HEK293 (cell line): ENCODE results near the gene GNB5.

Experiments
- CTCF ChIA-PET: fragments of 350-600 bp; formaldehyde crosslinking; extraction: SDS; loops from one replicate; lab custom pipeline; 2021; ENCODE audit warnings: antibody characterized with exemption; lab: Yijun Ruan, JAX
- POLR2A ChIA-PET: fragments of 300-600 bp; formaldehyde crosslinking; extraction: SDS; loops from one replicate; lab custom pipeline; 2020; ENCODE audit warnings: antibody characterized with exemption, inconsistent platforms; lab: Yijun Ruan, JAX
- H3K27ac ChIP-seq: fragments of 200-500 bp; sonication (Bioruptor generic); 2 replicates; pipeline ENCODE4 v1.5.1; 2014; ENCODE audit warnings: low read depth, low read length, control low read depth, inconsistent platforms; ENCODE audit errors: extremely low read depth
- H3K36me3 ChIP-seq, 2 experiments: fragments of 200-500 bp in 1 of 2; sonication (Bioruptor generic) in 1 of 2; 1 replicate in 1 of 2; 2 replicates in 1 of 2; pipeline ENCODE4 v1.5.1; 2014 to 2017; ENCODE audit warnings: inconsistent platforms in 2 of 2, low read length in 2 of 2; ENCODE audit not compliant: control insufficient read depth in 2 of 2, insufficient read depth in 1 of 2
- H3K4me1 ChIP-seq: fragments of 200-500 bp; sonication (Bioruptor generic); 2 replicates; pipeline ENCODE4 v1.5.1; 2014; ENCODE audit warnings: mild to moderate bottlenecking, low read length, inconsistent platforms; ENCODE audit not compliant: control insufficient read depth, insufficient read depth
- H3K4me3 ChIP-seq: 2 replicates; pipeline ENCODE4 v1.5.1; 2011; ENCODE audit warnings: low read depth, mild to moderate bottlenecking, control low read depth, low read length, moderate library complexity
- H3K9me3 ChIP-seq: fragments of 200-500 bp; sonication (Bioruptor generic); 2 replicates; pipeline ENCODE4 v1.5.1; 2014; ENCODE audit warnings: low read depth, low read length, inconsistent platforms; ENCODE audit not compliant: control insufficient read depth, insufficient read depth
- HOXA7 ChIP-seq: sonication (generic); formaldehyde crosslinking; IDR thresholded peaks from 2 replicates; pipeline ENCODE4 v1.8.1; 2022; ENCODE audit warnings: missing genetic modification reagents, borderline replicate concordance
- MYNN ChIP-seq: fragments of 450-650 bp; formaldehyde crosslinking; IDR thresholded peaks from 2 replicates; pipeline ENCODE4 v1.5.1; 2016; ENCODE audit warnings: missing biosample characterization, missing genetic modification characterization, borderline replicate concordance
- RBAK ChIP-seq: fragments of 450-650 bp; formaldehyde crosslinking; IDR thresholded peaks from 2 replicates; pipeline ENCODE4 v1.5.1; 2016; ENCODE audit warnings: missing biosample characterization, missing genetic modification characterization
- ZBTB21 ChIP-seq: fragments of 450-650 bp; formaldehyde crosslinking; IDR thresholded peaks from 2 replicates; pipeline ENCODE4 v1.5.1; 2017; ENCODE audit warnings: missing biosample characterization, missing genetic modification characterization
- ZBTB44 ChIP-seq: fragments of 450-650 bp; IDR thresholded peaks from 2 replicates; pipeline ENCODE4 v1.5.1; 2018; ENCODE audit warnings: missing biosample characterization, mild to moderate bottlenecking, missing genetic modification characterization
- ZNF10 ChIP-seq: fragments of 450-650 bp; formaldehyde crosslinking; IDR thresholded peaks from 2 replicates; pipeline ENCODE4 v1.5.1; 2017; ENCODE audit warnings: missing biosample characterization, missing genetic modification characterization
- ZNF2 ChIP-seq: fragments of 450-650 bp; formaldehyde crosslinking; IDR thresholded peaks from 2 replicates; pipeline ENCODE4 v1.5.1; 2016; ENCODE audit warnings: missing biosample characterization, missing genetic modification characterization
- ZNF214 ChIP-seq: fragments of 450-650 bp; formaldehyde crosslinking; IDR thresholded peaks from 2 replicates; pipeline ENCODE4 v1.5.1; 2017; ENCODE audit warnings: missing biosample characterization, mild to moderate bottlenecking, missing genetic modification characterization, borderline replicate concordance
- ZNF394 ChIP-seq: fragments of 450-650 bp; formaldehyde crosslinking; IDR thresholded peaks from 2 replicates; pipeline ENCODE4 v1.5.1; 2016; ENCODE audit warnings: missing biosample characterization, missing genetic modification characterization, mild to moderate bottlenecking, moderate library complexity, borderline replicate concordance
- ZNF426 ChIP-seq: fragments of 450-650 bp; formaldehyde crosslinking; IDR thresholded peaks from 2 replicates; pipeline ENCODE4 v1.5.1; 2017; ENCODE audit warnings: missing biosample characterization, missing genetic modification characterization, mild to moderate bottlenecking, inconsistent platforms, moderate library complexity
- ZNF514 ChIP-seq: fragments of 450-650 bp; formaldehyde crosslinking; IDR thresholded peaks from 2 replicates; pipeline ENCODE4 v1.5.1; 2016; ENCODE audit warnings: missing biosample characterization, missing genetic modification characterization
- ZNF529 ChIP-seq: fragments of 450-650 bp; formaldehyde crosslinking; IDR thresholded peaks from 2 replicates; pipeline ENCODE4 v1.5.1; 2017; ENCODE audit warnings: missing genetic modification characterization, missing biosample characterization; ENCODE audit not compliant: insufficient replicate concordance
- ZNF558 ChIP-seq: fragments of 450-650 bp; formaldehyde crosslinking; IDR thresholded peaks from 2 replicates; pipeline ENCODE4 v1.5.1; 2016; ENCODE audit warnings: missing biosample characterization, missing genetic modification characterization
- ZNF639 ChIP-seq: fragments of 450-650 bp; formaldehyde crosslinking; IDR thresholded peaks from 2 replicates; pipeline ENCODE4 v1.5.1; 2016; ENCODE audit warnings: missing biosample characterization, missing genetic modification characterization
- ZNF660 ChIP-seq: fragments of 450-650 bp; IDR thresholded peaks from 2 replicates; pipeline ENCODE4 v1.5.1; 2018; ENCODE audit warnings: missing biosample characterization, mild to moderate bottlenecking, missing genetic modification characterization
- ZNF664 ChIP-seq: fragments of 450-650 bp; formaldehyde crosslinking; IDR thresholded peaks from 2 replicates; pipeline ENCODE4 v1.5.1; 2016; ENCODE audit warnings: missing biosample characterization, missing genetic modification characterization
- ZXDB ChIP-seq: fragments of 450-650 bp; formaldehyde crosslinking; IDR thresholded peaks from 2 replicates; pipeline ENCODE4 v1.5.1; 2016; ENCODE audit warnings: missing biosample characterization, missing genetic modification characterization
- TF ChIP-seq, protein P1 (sequence below): fragments of 450-650 bp; formaldehyde crosslinking; IDR thresholded peaks from 2 replicates; pipeline ENCODE4 v1.5.1; 2016; ENCODE audit warnings: missing biosample characterization, missing genetic modification characterization
- TF ChIP-seq, protein P2 (sequence below): fragments of 450-650 bp; formaldehyde crosslinking; IDR thresholded peaks from 2 replicates; pipeline ENCODE4; 2016; ENCODE audit warnings: missing biosample characterization, missing genetic modification characterization
- TF ChIP-seq, protein P3 (sequence below): fragments of 450-650 bp; formaldehyde crosslinking; IDR thresholded peaks from 2 replicates; pipeline ENCODE4 v1.5.1; 2016; ENCODE audit warnings: missing biosample characterization, missing genetic modification characterization, borderline replicate concordance

The GNB5 gene

DNA sequence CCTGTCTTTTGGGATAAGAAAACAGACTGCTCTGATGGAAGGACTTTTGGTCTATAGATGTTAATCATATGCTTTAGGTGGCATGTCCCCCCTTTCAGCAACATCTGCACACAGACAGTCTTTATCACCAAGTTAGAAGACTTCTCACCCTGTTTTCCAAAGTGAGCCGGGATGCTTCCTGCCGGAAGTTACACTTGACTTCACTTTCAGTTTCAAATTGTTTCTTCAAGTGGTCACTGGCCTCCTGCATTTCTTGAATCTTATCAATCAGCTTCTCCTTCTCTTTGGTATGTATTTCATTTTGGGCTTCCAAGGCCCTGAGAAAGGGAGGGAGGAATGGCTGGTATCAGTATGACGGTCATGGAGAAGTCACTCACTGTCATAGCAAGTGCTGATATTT, 27.2 kb upstream of the GNB5 start:
- H3K4me1 ChIP-seq, result no peaks in the 10 kb centered on the region
- H3K9me3 ChIP-seq, result no peaks in the 10 kb centered on the region
- POLR2A ChIA-PET, result no interaction called here
- peaks cover 13 to 75% of the 10 kb centered on the region in 2 experiments; a peak in 2 of 3 replicates for H3K36me3 ChIP-seq
- H3K4me3 ChIP-seq, result no peak overlapping the region
- CTCF ChIA-PET, result interaction anchor here (1.6 to 3.0 kb wide), 2 partner anchors 9 to 10 kb away, joined by 12 to 15 read pairs; no protein-coding TSS in a partner anchor
- no peak overlapping the region for H3K27ac ChIP-seq
- no peak for TF ChIP-seq ZBTB44 (tag by site-specific recombination)
- TF ChIP-seq ZNF529, result no peak
- TF ChIP-seq ZNF394, result no peak
- TF ChIP-seq, protein P1, sequence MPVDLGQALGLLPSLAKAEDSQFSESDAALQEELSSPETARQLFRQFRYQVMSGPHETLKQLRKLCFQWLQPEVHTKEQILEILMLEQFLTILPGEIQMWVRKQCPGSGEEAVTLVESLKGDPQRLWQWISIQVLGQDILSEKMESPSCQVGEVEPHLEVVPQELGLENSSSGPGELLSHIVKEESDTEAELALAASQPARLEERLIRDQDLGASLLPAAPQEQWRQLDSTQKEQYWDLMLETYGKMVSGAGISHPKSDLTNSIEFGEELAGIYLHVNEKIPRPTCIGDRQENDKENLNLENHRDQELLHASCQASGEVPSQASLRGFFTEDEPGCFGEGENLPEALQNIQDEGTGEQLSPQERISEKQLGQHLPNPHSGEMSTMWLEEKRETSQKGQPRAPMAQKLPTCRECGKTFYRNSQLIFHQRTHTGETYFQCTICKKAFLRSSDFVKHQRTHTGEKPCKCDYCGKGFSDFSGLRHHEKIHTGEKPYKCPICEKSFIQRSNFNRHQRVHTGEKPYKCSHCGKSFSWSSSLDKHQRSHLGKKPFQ (tag by site-specific recombination), result no peak
- TF ChIP-seq ZNF639 (tag by site-specific recombination), result no peak
- TF ChIP-seq, protein P2, sequence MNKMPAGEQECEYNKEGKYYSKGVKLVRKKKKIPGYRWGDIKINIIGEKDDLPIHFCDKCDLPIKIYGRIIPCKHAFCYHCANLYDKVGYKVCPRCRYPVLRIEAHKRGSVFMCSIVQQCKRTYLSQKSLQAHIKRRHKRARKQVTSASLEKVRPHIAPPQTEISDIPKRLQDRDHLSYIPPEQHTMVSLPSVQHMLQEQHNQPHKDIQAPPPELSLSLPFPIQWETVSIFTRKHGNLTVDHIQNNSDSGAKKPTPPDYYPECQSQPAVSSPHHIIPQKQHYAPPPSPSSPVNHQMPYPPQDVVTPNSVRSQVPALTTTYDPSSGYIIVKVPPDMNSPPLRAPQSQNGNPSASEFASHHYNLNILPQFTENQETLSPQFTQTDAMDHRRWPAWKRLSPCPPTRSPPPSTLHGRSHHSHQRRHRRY (tag by site-specific recombination), result no peak
- TF ChIP-seq ZXDB (tag by site-specific recombination), result no peak
- TF ChIP-seq ZNF664, result no peak
- no peak for TF ChIP-seq ZNF426 (tag by site-specific recombination)
- TF ChIP-seq ZNF214 (tag by site-specific recombination), result no peak
- no peak for TF ChIP-seq ZNF660
- no peak for TF ChIP-seq ZNF2
- TF ChIP-seq ZNF558 (tag by site-specific recombination), result no peak

DNA sequence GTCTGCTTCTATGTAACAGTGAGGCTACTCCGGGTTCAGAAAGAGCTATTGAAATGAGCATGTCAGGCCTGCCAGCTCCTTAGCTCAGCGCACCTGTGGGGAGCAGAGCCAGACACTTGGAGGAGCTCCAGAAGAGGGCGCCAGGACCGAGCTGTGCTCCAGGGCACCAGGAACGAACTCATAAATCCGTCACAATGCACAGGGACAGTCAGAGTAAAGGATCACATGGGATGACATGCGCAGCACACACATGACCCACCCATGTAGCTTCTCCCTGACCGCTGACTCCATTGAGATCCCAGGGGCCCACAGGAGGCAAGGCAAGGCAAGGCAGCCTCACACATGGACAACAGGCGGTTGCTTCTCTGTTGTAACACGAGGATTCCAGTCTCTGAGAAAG, 26.0 kb upstream of the GNB5 start:
- H3K4me1 ChIP-seq, result no peaks in the 10 kb centered on the region
- H3K36me3 ChIP-seq, result peaks cover 13 to 77% of the 10 kb centered on the region in 2 experiments; a peak in 2 of 3 replicates
- H3K4me3 ChIP-seq, result no peak overlapping the region
- no peak overlapping the region for H3K27ac ChIP-seq
- ChIA-PET POLR2A (interaction anchor here (1.0 kb wide), 1 partner anchor 10 kb away, joined by 3 read pairs; no protein-coding TSS in a partner anchor), CTCF (interaction anchor here (1.0 to 3.0 kb wide), 6 partner anchors 9 to 60 kb away, joined by 3 to 15 read pairs (median 4); partner anchors contain the start of gene GNB5)
- H3K9me3 ChIP-seq, result no peaks in the 10 kb centered on the region
- TF ChIP-seq HOXA7 (no peak), ZNF514 (no peak), RBAK (tag by site-specific recombination) (no peak), MYNN (tag by site-specific recombination) (no peak), ZNF10 (tag by site-specific recombination) (no peak), ZBTB44 (tag by site-specific recombination) (no peak), ZBTB21 (tag by site-specific recombination) (no peak)
- TF ChIP-seq, protein P3, sequence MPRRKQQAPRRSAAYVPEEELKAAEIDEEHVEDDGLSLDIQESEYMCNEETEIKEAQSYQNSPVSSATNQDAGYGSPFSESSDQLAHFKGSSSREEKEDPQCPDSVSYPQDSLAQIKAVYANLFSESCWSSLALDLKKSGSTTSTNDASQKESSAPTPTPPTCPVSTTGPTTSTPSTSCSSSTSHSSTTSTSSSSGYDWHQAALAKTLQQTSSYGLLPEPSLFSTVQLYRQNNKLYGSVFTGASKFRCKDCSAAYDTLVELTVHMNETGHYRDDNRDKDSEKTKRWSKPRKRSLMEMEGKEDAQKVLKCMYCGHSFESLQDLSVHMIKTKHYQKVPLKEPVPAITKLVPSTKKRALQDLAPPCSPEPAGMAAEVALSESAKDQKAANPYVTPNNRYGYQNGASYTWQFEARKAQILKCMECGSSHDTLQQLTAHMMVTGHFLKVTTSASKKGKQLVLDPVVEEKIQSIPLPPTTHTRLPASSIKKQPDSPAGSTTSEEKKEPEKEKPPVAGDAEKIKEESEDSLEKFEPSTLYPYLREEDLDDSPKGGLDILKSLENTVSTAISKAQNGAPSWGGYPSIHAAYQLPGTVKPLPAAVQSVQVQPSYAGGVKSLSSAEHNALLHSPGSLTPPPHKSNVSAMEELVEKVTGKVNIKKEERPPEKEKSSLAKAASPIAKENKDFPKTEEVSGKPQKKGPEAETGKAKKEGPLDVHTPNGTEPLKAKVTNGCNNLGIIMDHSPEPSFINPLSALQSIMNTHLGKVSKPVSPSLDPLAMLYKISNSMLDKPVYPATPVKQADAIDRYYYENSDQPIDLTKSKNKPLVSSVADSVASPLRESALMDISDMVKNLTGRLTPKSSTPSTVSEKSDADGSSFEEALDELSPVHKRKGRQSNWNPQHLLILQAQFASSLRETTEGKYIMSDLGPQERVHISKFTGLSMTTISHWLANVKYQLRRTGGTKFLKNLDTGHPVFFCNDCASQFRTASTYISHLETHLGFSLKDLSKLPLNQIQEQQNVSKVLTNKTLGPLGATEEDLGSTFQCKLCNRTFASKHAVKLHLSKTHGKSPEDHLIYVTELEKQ (tag by site-specific recombination), result no peak
